GM19193 (cell line): ENCODE data around the gene MLF2.

ENCODE experiments used
- POLR2A ChIP-seq: IDR thresholded peaks from 4 replicates; pipeline ENCODE4 v1.6.1; 2011; ENCODE audit not compliant: insufficient read depth, insufficient read length; ENCODE audit errors: extremely low read depth

Gene MLF2

DNA sequence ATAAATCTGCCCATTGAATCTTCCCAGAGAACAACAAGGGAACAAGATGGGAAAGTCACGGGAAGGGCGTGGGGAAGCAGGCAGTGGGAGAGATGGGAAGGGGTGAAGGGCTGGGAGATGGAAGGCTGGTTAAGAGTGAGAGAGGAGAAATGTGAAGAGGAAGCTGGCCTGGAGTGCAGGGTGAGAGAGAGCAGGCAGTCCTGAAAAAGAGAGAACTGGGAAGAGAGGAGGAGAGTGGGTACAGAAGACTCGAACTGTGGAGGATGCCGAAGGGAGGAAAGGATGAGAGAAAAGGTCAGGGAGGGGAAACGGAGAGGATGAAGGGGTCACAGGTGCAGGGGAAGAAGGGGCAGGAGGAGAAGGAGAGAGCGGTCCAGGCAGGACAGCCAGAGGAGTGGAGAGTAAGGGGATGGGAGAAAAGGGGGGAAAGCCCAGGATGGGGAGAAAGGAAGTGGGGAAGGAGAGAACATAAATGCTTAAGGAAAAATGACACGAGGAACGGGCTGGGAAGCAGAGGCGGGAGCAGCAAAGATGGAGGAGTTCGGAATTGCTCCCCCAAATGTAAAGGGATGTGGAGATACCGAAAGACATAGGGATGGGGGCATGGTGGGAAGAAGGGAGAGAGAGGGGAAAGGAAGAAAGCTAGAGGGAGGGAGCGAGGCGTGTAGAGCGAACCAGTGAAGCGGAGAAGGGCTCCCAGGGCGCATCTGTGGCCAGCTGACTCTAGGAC, 53.5 kb downstream of the MLF2 start:
- no peak for TF ChIP-seq POLR2A

DNA sequence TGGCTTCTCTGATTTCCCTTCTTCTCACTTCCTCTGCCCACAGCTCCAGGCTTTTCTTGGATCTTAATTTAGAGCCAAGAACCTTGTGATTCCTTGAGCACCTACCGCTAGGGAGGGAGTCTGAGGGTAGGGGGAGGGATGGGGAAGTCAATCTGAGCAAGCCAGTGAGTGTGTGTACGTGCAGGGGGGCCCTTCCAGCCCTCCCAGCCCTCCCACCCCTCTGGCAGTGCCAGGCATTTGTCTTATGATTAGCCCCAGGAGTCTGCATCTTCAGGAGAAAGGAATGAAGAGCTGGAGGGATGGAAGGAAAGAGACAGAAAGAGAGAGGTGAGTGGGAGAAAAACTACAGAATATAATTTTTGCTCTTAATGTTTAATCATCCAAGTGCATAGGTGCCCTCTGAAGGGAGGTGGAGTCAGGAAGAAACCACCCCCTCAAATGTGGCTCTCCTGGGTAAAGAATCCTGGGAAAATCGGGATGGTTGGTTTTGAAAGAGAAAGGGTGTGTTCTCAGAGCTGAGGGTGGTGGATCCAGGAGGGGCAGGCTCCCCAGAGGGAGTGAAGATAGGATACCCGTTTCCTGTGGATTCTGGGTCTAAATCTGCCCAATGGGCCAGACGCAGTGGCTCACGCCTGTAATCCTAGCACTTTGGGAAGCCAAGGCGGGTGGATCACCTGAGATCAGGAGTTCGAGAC, 54.4 kb downstream of the MLF2 start:
- no peak for TF ChIP-seq POLR2A
